Mesendoderm (in vitro differentiated cells): ENCODE data around the gene DLGAP4.

ENCODE experiments used
- DNase-seq: peaks from one replicate; pipeline ENCODE4 v3.0.0; 2013
- H2AK5ac ChIP-seq: 2 replicates; pipeline ENCODE4 v1.6.1; 2013; ENCODE audit warnings: low read length, inconsistent platforms
- H2BK120ac ChIP-seq: 2 replicates; pipeline ENCODE4 v1.6.1; 2013; ENCODE audit warnings: low read depth, mild to moderate bottlenecking, low read length, moderate library complexity, mixed read lengths
- H2BK15ac ChIP-seq: replicated peaks from 2 replicates; pipeline ENCODE4 v1.6.1; 2013; ENCODE audit warnings: low read depth, mild to moderate bottlenecking, moderate library complexity
- H2BK5ac ChIP-seq: 2 replicates; pipeline ENCODE4 v1.6.1; 2013; ENCODE audit warnings: low read length, inconsistent platforms
- H3K18ac ChIP-seq: 2 replicates; pipeline ENCODE4 v1.6.1; 2013; ENCODE audit warnings: mild to moderate bottlenecking, low read length, mixed read lengths
- H3K23ac ChIP-seq: one replicate; pipeline ENCODE4 v1.6.1; 2013; ENCODE audit warnings: low read length
- H3K27ac ChIP-seq: 2 replicates; pipeline ENCODE4 v1.5.1; 2013; ENCODE audit warnings: low read depth, mild to moderate bottlenecking, inconsistent platforms, low read length, moderate library complexity
- H3K27me3 ChIP-seq: 2 replicates; pipeline ENCODE4 v1.6.1; 2013; ENCODE audit warnings: low read length, control low read depth, mild to moderate bottlenecking, inconsistent platforms; ENCODE audit not compliant: insufficient read depth, poor library complexity
- H3K36me3 ChIP-seq: 2 replicates; pipeline ENCODE4 v1.6.1; 2013; ENCODE audit warnings: low read length, inconsistent platforms; ENCODE audit not compliant: control insufficient read depth, insufficient read depth
- H3K4ac ChIP-seq: one replicate; pipeline ENCODE4 v1.6.1; 2013; ENCODE audit warnings: low read depth, mild to moderate bottlenecking, low read length, moderate library complexity
- H3K4me1 ChIP-seq: 2 replicates; pipeline ENCODE4 v1.6.1; 2013; ENCODE audit warnings: low read depth, low read length, inconsistent platforms; ENCODE audit not compliant: control insufficient read depth
- H3K4me2 ChIP-seq: 2 replicates; pipeline ENCODE4 v1.6.1; 2013; ENCODE audit warnings: low read length
- H3K4me3 ChIP-seq: 2 replicates; pipeline ENCODE4 v1.5.1; 2013; ENCODE audit warnings: mild to moderate bottlenecking, low read length
- H3K56ac ChIP-seq: one replicate; pipeline ENCODE4 v1.6.1; 2013; ENCODE audit warnings: low read length
- H3K79me1 ChIP-seq: 2 replicates; pipeline ENCODE4 v1.6.1; 2013; ENCODE audit warnings: low read length, inconsistent platforms
- H3K79me2 ChIP-seq: 2 replicates; pipeline ENCODE4 v1.6.1; 2013; ENCODE audit warnings: mild to moderate bottlenecking, low read length; ENCODE audit not compliant: control insufficient read depth, insufficient read depth
- H3K9ac ChIP-seq: 2 replicates; pipeline ENCODE4 v1.6.1; 2013; ENCODE audit warnings: low read length, inconsistent platforms
- H4K5ac ChIP-seq: one replicate; pipeline ENCODE4 v1.6.1; 2013; ENCODE audit warnings: low read length
- H4K8ac ChIP-seq: one replicate; pipeline ENCODE4 v1.6.1; 2013; ENCODE audit warnings: low read depth, mild to moderate bottlenecking, control low read depth, low read length, moderate library complexity
- WGBS: extraction: QIAGEN DNeasy Blood & Tissue Kit; methylation state at CpG from one replicate; pipeline ENCODE4 v1.1.7; 2013; ENCODE audit warnings: low lambda C conversion rate, missing lambda C conversion rate; ENCODE audit not compliant: insufficient coverage; ENCODE audit errors: extremely low coverage; 5-methylcytosine and 5-hydroxymethylcytosine counted together

Gene DLGAP4

DNA sequence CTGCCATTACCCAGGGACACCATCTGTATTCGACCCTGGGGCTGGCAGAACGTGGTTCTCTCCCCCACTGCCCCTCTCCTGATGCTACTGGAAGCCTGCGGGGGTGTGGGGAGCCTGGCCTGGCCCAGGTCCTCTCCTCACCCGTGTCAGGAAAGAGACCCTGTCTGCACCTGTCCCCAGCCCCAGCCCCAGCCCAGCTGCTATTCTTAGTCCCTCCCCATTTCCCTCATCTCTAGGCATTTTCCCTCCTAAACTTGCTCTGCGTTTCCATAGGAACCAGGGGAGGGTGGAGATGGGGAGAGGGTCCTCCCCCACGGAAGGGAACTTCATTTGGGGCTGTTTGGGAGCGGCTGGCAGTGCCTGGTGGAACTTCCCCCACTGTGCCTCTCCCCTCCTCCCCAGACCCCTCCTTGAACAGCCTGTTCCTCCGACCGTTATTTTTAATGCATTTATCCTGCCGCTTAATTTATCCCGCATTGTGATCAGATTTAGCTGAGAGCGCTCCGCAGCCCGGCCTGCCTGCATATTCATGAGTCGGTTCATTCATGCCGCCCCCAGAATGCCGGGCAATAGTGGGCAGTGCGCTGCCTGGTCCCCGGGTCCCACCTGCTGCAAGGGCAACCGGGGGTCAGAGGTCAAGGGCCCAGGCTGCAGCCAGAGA, 31.8 kb upstream of the DLGAP4 start:
- H4K5ac ChIP-seq: no peak overlapping the region
- H3K4me2 ChIP-seq: no peak overlapping the region
- no peak overlapping the region for H3K23ac ChIP-seq
- H3K27ac ChIP-seq: no peak overlapping the region
- H3K18ac ChIP-seq: no peak overlapping the region
- H3K9ac ChIP-seq: no peak overlapping the region
- no peak overlapping the region for H3K4me3 ChIP-seq
- no peak for DNase-seq
- no peaks in the 10 kb centered on the region for H3K36me3 ChIP-seq
- H4K8ac ChIP-seq: no peak overlapping the region
- H2BK5ac ChIP-seq: no peak overlapping the region
- H3K79me1 ChIP-seq: no peaks in the 10 kb centered on the region
- H3K56ac ChIP-seq: no peak overlapping the region
- no CpG with 5 or more reads among the region's 20 CpGs for WGBS
- H3K79me2 ChIP-seq: no peaks in the 10 kb centered on the region
- H3K4ac ChIP-seq: no peak overlapping the region
- H2BK15ac ChIP-seq: no peak overlapping the region
- H2AK5ac ChIP-seq: no peak overlapping the region
- no peaks in the 10 kb centered on the region for H3K27me3 ChIP-seq
- no peak overlapping the region for H2BK120ac ChIP-seq
- no peaks in the 10 kb centered on the region for H3K4me1 ChIP-seq

GRCh38 chr20:36275011-36275410, 31.1 kb upstream of the DLGAP4 start:
- H2BK120ac ChIP-seq: no peak overlapping the region
- no peak for DNase-seq
- no peak overlapping the region for H3K18ac ChIP-seq
- no peak overlapping the region for H4K8ac ChIP-seq
- no peak overlapping the region for H3K27ac ChIP-seq
- no peaks in the 10 kb centered on the region for H3K4me1 ChIP-seq
- no peak overlapping the region for H3K56ac ChIP-seq
- no peak overlapping the region for H3K4me2 ChIP-seq
- WGBS: no CpG with 5 or more reads among the region's 5 CpGs
- no peak overlapping the region for H4K5ac ChIP-seq
- H2BK5ac ChIP-seq: no peak overlapping the region
- no peak overlapping the region for H2AK5ac ChIP-seq
- no peaks in the 10 kb centered on the region for H3K27me3 ChIP-seq
- H3K4ac ChIP-seq: no peak overlapping the region
- no peak overlapping the region for H3K23ac ChIP-seq
- H3K9ac ChIP-seq: no peak overlapping the region
- no peaks in the 10 kb centered on the region for H3K79me1 ChIP-seq
- no peak overlapping the region for H2BK15ac ChIP-seq
- no peak overlapping the region for H3K4me3 ChIP-seq
- H3K79me2 ChIP-seq: no peaks in the 10 kb centered on the region
- H3K36me3 ChIP-seq: no peaks in the 10 kb centered on the region

DNA sequence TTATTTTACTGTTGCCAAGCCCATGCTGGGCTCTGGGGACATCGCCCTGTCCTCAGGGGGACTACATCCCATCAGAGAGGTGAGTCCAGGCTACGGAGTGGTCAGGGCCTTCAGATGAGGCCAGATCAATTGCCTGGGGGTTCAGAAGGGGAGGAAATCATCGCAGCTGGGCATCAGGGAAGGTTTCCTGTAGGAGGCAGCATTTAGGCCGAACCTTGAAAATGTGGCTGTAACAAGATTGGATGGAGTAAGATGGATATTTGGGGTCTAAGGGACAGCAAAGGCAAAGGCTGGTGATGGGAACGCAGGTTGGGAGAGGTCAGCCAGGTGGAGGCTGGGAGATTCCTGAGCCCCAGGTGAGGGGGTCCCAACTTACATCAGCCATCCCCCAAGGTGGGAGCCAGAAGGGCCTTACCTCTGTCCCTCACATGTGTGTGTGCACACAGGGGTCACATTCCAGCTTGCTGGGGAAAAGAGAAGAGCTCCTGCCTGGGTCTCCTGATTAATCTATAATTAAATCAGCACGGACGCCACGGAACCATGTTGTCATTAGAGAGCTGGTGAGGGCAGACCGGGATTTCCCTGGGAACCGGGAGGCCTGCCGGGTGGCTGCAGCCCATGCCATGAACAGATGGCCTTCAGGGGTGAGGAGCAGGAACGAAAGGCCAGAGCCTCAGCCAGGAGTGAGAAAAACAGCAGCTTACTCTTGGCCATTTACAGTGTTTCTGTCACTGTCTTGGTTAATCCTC, 30.5 kb upstream of the DLGAP4 start:
- no peak for DNase-seq
- Histone ChIP-seq H2BK120ac (no peak overlapping the region), H3K79me1 (no peaks in the 10 kb centered on the region), H3K23ac (no peak overlapping the region), H3K36me3 (no peaks in the 10 kb centered on the region), H2BK5ac (no peak overlapping the region), H3K4me2 (no peak overlapping the region), H3K79me2 (no peaks in the 10 kb centered on the region), H3K4me1 (no peaks in the 10 kb centered on the region), H3K4me3 (no peak overlapping the region), H3K27ac (no peak overlapping the region), H2AK5ac (no peak overlapping the region), H3K56ac (no peak overlapping the region), H3K18ac (no peak overlapping the region), H4K8ac (no peak overlapping the region), H4K5ac (no peak overlapping the region), H3K9ac (no peak overlapping the region), H3K27me3 (no peaks in the 10 kb centered on the region), H2BK15ac (no peak overlapping the region), H3K4ac (no peak overlapping the region)
- WGBS: no CpG with 5 or more reads among the region's 12 CpGs

DNA sequence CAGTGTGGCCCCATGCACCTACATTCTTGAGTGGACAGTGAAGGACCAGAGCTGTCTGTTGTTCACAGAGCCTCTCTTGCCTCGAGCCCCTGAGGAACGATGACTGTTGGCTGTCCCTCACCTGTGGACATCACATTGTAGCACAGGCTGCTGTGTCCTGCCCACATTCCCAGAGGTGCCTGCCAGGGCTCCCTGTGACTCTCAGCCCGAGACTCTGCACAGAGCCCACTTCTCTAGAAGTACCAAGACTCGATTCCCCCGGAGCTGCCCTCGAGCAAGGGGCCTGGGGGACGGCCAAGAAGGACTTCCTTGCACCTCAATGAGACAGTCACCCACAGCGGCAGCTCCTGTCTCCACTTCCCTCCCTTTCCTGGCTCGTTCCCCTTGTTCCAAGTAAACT, 28.6 kb upstream of the DLGAP4 start:
- no peaks in the 10 kb centered on the region for H3K79me2 ChIP-seq
- H3K36me3 ChIP-seq: no peaks in the 10 kb centered on the region
- no peak overlapping the region for H3K4me2 ChIP-seq
- H3K9ac ChIP-seq: no peak overlapping the region
- DNase-seq: no peak
- no peak overlapping the region for H3K27ac ChIP-seq
- no peaks in the 10 kb centered on the region for H3K79me1 ChIP-seq
- no peak overlapping the region for H3K18ac ChIP-seq
- no peak overlapping the region for H2BK15ac ChIP-seq
- H2BK120ac ChIP-seq: no peak overlapping the region
- no peak overlapping the region for H3K4me3 ChIP-seq
- H3K4me1 ChIP-seq: no peaks in the 10 kb centered on the region
- WGBS: no CpG with 5 or more reads among the region's 9 CpGs
- H3K4ac ChIP-seq: no peak overlapping the region
- no peak overlapping the region for H2BK5ac ChIP-seq
- no peak overlapping the region for H3K56ac ChIP-seq
- H2AK5ac ChIP-seq: no peak overlapping the region
- H3K23ac ChIP-seq: no peak overlapping the region
- no peak overlapping the region for H4K8ac ChIP-seq
- H4K5ac ChIP-seq: no peak overlapping the region
- no peaks in the 10 kb centered on the region for H3K27me3 ChIP-seq

DNA sequence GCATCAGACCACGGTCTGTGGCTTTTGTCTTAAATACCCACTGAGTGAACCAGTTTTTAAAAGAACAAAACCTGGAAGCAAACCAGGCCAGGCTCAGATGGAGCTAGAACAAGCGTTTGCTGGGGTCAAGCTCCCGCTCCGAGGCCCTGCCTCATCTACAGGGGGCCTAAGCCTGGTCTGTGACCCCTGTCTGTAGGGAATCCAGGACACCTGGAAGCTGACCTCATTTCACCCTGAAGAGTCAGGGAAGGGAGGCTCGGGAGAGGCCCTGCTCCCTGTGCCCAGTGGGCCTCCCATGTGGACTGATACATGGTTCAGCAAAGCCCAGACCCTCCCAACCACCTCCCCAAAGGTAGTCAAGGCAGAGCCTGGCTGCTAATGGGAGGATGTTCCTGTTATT, 26.8 kb upstream of the DLGAP4 start:
- Histone ChIP-seq H3K23ac (no peak overlapping the region), H3K27me3 (no peaks in the 10 kb centered on the region)
- WGBS: no CpG with 5 or more reads among the region's 5 CpGs

More for the DNA sequence above, 26.8 kb upstream of the DLGAP4 start:
- H2BK15ac ChIP-seq: no peak overlapping the region
- no peak overlapping the region for H3K4me2 ChIP-seq
- H3K4ac ChIP-seq: no peak overlapping the region
- no peak overlapping the region for H2AK5ac ChIP-seq
- no peak overlapping the region for H3K9ac ChIP-seq
- no peak overlapping the region for H2BK5ac ChIP-seq
- no peaks in the 10 kb centered on the region for H3K4me1 ChIP-seq
- no peaks in the 10 kb centered on the region for H3K79me1 ChIP-seq
- H4K8ac ChIP-seq: no peak overlapping the region
- H3K36me3 ChIP-seq: no peaks in the 10 kb centered on the region
- no peak overlapping the region for H3K27ac ChIP-seq
- no peak overlapping the region for H3K18ac ChIP-seq
- no peak overlapping the region for H2BK120ac ChIP-seq
- H3K79me2 ChIP-seq: no peaks in the 10 kb centered on the region
- no peak overlapping the region for H3K4me3 ChIP-seq
- no peak overlapping the region for H4K5ac ChIP-seq
- H3K56ac ChIP-seq: no peak overlapping the region
- DNase-seq: no peak
